K562 (cell line): Measurements from ENCODE around the gene HHATL. TPM values are rescaled to one million over a fixed set of nuclear protein-coding genes. Genes with fewer than 3 reads are reported as not detected.

Experiments
- BHLHE40 ChIP-seq: IDR thresholded peaks from 2 replicates; pipeline ENCODE4 v1.6.1; 2011; ENCODE audit warnings: low read length, improper control_type of control experiment
- HDGF ChIP-seq: fragments of 450-650 bp; IDR thresholded peaks from 2 replicates; pipeline ENCODE4 v1.6.1; 2016
- HNRNPL ChIP-seq: fragments of 200-400 bp; formaldehyde crosslinking; IDR thresholded peaks from 2 replicates; pipeline ENCODE4 v1.6.1; 2017; ENCODE audit warnings: low read depth, mild to moderate bottlenecking, low read length
- KDM4B ChIP-seq, 2 experiments: fragments of 450-650 bp in 1 of 2; sonication (generic) in 1 of 2; IDR thresholded peaks; 2 replicates each; pipeline ENCODE4 v1.6.1; 2016 to 2017; ENCODE audit warnings: borderline replicate concordance in 2 of 2, antibody characterized with exemption in 1 of 2, low read depth in 1 of 2, mild to moderate bottlenecking in 1 of 2
- NUFIP1 ChIP-seq: fragments of 450-650 bp; IDR thresholded peaks from 2 replicates; pipeline ENCODE4 v1.6.1; 2018; ENCODE audit not compliant: partially characterized antibody
- STAT5B ChIP-seq: fragments of 250-450 bp; sonication (Bioruptor Pico); IDR thresholded peaks from 2 replicates; pipeline ENCODE4 v1.8.0; 2021; ENCODE audit warnings: mild to moderate bottlenecking, inconsistent platforms
- polyA plus RNA-seq, 8 experiments: library from polyadenylated mRNA; depleted of rRNA in 4 of 8; stranded (reverse) in 5 of 8; unstranded in 3 of 8; fragments of >200 nt; fragmentation: Nextera tagmentation in 2 of 8; fragmentation: Illumina TruSeq in 1 of 8; extraction: Ambion mirVana in 2 of 8; extraction: Trizol in 1 of 8; gene quantifications; 2 replicates each; pipeline versions ENCODE4 v1.2.1 to v1.2.3, GENCODE V29; 2011 to 2014; ENCODE audit warnings: inconsistent platforms in 1 of 8, missing spikeins in 1 of 8
- total RNA-seq, 7 experiments: library from RNA; depleted of rRNA in 6 of 7; stranded (reverse); fragments of >200 nt in 6 of 7; fragmentation: Illumina TruSeq in 2 of 7; extraction: Trizol in 2 of 7; gene quantifications; 2 replicates each; pipeline versions ENCODE4 v1.2.1 to v1.2.3, GENCODE V29; 2011 to 2021; ENCODE audit warnings: low replicate concordance in 1 of 7
- TF ChIP-seq, protein P1 (sequence below), 2 experiments: fragments of 450-650 bp in 1 of 2; sonication (generic) in 1 of 2; formaldehyde crosslinking in 1 of 2; IDR thresholded peaks; 2 replicates each; pipeline versions ENCODE4 v1.7.1 to v1.9.0; 2016 to 2022; ENCODE audit warnings: inconsistent platforms in 1 of 2, mild to moderate bottlenecking in 1 of 2, missing genetic modification reagents in 1 of 2
- TF ChIP-seq, protein P2 (sequence below), 2 experiments: fragments of 450-650 bp; formaldehyde crosslinking in 1 of 2; IDR thresholded peaks; 2 replicates each; pipeline versions ENCODE4 v1.4.0 to v1.6.1; 2014 to 2020; ENCODE audit warnings: mild to moderate bottlenecking in 2 of 2, borderline replicate concordance in 1 of 2, low read depth in 1 of 2

The HHATL gene
- total and polyA plus RNA-seq, 9 of the 15 experiments (the other 6 are each of a cell fraction or from before 2014, with no cell fraction given), result not detected

DNA sequence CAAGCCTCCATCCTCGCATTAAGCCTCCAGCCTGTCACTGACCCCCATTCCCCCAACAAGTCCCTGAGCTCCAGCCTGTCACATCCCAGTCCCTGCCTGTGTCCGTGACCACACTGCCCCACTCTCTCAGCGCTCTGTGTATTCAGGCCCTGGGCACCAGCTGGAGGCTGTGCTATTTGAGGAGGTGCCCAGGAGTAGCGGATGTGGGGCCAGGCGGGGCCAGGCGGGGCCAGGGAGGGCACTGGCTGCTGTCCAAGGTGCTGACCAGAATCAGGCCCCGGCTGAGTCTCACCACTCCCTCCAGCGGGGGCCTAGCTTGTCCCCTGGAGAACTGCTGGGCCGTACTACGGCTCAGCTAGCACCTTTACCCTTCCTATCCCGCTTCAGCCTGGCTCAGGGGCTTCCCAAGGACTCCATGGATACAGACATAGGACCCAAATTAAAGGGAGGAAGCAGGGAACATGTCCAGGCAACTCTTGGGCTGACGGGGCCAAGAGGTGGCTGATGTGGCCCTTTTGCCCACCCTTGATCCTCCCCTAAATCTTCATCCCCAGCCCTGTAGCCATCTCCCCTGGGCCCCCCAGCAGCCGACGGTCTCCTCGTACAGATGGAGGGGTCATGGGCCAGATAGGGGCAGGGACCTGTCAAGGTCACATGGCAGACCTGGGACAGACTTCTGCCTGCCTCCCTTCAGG is 1.1 kb downstream of the HHATL start (continued):
- TF ChIP-seq, protein P1, sequence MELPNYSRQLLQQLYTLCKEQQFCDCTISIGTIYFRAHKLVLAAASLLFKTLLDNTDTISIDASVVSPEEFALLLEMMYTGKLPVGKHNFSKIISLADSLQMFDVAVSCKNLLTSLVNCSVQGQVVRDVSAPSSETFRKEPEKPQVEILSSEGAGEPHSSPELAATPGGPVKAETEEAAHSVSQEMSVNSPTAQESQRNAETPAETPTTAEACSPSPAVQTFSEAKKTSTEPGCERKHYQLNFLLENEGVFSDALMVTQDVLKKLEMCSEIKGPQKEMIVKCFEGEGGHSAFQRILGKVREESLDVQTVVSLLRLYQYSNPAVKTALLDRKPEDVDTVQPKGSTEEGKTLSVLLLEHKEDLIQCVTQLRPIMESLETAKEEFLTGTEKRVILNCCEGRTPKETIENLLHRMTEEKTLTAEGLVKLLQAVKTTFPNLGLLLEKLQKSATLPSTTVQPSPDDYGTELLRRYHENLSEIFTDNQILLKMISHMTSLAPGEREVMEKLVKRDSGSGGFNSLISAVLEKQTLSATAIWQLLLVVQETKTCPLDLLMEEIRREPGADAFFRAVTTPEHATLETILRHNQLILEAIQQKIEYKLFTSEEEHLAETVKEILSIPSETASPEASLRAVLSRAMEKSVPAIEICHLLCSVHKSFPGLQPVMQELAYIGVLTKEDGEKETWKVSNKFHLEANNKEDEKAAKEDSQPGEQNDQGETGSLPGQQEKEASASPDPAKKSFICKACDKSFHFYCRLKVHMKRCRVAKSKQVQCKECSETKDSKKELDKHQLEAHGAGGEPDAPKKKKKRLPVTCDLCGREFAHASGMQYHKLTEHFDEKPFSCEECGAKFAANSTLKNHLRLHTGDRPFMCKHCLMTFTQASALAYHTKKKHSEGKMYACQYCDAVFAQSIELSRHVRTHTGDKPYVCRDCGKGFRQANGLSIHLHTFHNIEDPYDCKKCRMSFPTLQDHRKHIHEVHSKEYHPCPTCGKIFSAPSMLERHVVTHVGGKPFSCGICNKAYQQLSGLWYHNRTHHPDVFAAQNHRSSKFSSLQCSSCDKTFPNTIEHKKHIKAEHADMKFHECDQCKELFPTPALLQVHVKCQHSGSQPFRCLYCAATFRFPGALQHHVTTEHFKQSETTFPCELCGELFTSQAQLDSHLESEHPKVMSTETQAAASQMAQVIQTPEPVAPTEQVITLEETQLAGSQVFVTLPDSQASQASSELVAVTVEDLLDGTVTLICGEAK (IDR thresholded peaks at IDR 0.05), result no peak
- TF ChIP-seq, protein P1 (CRISPR knock-in tag; IDR thresholded peaks at IDR 0.05), result 0 out of 2 replicates have a peak, but pooled peaks have one; percentile 41
- TF ChIP-seq HDGF (no peak), HNRNPL (no peak), BHLHE40 (no peak), STAT5B (CRISPR knock-in tag) (no peak), KDM4B (IDR thresholded peaks at IDR 0.05; ENCODE audit: borderline replicate concordance in 2 of 2, low read depth in 1 of 2) (no peak), NUFIP1 (no peak)
- TF ChIP-seq, protein P2, sequence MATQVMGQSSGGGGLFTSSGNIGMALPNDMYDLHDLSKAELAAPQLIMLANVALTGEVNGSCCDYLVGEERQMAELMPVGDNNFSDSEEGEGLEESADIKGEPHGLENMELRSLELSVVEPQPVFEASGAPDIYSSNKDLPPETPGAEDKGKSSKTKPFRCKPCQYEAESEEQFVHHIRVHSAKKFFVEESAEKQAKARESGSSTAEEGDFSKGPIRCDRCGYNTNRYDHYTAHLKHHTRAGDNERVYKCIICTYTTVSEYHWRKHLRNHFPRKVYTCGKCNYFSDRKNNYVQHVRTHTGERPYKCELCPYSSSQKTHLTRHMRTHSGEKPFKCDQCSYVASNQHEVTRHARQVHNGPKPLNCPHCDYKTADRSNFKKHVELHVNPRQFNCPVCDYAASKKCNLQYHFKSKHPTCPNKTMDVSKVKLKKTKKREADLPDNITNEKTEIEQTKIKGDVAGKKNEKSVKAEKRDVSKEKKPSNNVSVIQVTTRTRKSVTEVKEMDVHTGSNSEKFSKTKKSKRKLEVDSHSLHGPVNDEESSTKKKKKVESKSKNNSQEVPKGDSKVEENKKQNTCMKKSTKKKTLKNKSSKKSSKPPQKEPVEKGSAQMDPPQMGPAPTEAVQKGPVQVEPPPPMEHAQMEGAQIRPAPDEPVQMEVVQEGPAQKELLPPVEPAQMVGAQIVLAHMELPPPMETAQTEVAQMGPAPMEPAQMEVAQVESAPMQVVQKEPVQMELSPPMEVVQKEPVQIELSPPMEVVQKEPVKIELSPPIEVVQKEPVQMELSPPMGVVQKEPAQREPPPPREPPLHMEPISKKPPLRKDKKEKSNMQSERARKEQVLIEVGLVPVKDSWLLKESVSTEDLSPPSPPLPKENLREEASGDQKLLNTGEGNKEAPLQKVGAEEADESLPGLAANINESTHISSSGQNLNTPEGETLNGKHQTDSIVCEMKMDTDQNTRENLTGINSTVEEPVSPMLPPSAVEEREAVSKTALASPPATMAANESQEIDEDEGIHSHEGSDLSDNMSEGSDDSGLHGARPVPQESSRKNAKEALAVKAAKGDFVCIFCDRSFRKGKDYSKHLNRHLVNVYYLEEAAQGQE (IDR thresholded peaks at IDR 0.05; ENCODE audit: borderline replicate concordance), result peak; percentile 100
- TF ChIP-seq, protein P2 (CRISPR knock-in tag; IDR thresholded peaks at IDR 0.05; ENCODE audit: low read depth), result peak; percentile 99
